ENCODE results near the gene SUPT3H.

Gene SUPT3H

GRCh38 chr6:45265246-45265645 is 112.5 kb downstream of the SUPT3H start:
- Histone ChIP-seq H3K9ac (ENCODE audit: low read length) (no peak overlapping the region), H3K36me3 (ENCODE audit: control insufficient read depth, insufficient read depth, low read length) (no peaks in the 10 kb centered on the region), H3K27me3 (ENCODE audit: control insufficient read depth, insufficient read depth, low read length) (no peaks in the 10 kb centered on the region), H3K4me1 (ENCODE audit: control insufficient read depth, insufficient read depth, low read length) (no peaks in the 10 kb centered on the region), H3K27ac (ENCODE audit: low read depth, low read length) (no peak overlapping the region), H3K4me3 (ENCODE audit: low read length) (no peak overlapping the region)

- Histone ChIP-seq H3K27me3 (ENCODE audit: control insufficient read depth, insufficient read depth, low read length) (no peaks in the 10 kb centered on the region), H3K27ac (ENCODE audit: low read depth, low read length) (no peak overlapping the region), H3K9ac (ENCODE audit: low read length) (no peak overlapping the region), H3K4me3 (ENCODE audit: low read length) (no peak overlapping the region), H3K4me1 (ENCODE audit: control insufficient read depth, insufficient read depth, low read length) (no peaks in the 10 kb centered on the region), H3K36me3 (ENCODE audit: control insufficient read depth, insufficient read depth, low read length) (no peaks in the 10 kb centered on the region)
Observed at GRCh38 chr6:45260696-45261095, 117.0 kb downstream of the SUPT3H start.

- Histone ChIP-seq H3K9ac (ENCODE audit: low read length) (no peak overlapping the region), H3K4me1 (ENCODE audit: control insufficient read depth, insufficient read depth, low read length) (no peaks in the 10 kb centered on the region), H3K27ac (ENCODE audit: low read depth, low read length) (no peak overlapping the region), H3K4me3 (ENCODE audit: low read length) (no peak overlapping the region), H3K27me3 (ENCODE audit: control insufficient read depth, insufficient read depth, low read length) (no peaks in the 10 kb centered on the region), H3K36me3 (ENCODE audit: control insufficient read depth, insufficient read depth, low read length) (no peaks in the 10 kb centered on the region)
Observed at GRCh38 chr6:45256697-45257695, 120.7 kb downstream of the SUPT3H start.

- Histone ChIP-seq H3K4me3 (ENCODE audit: low read length) (no peak overlapping the region), H3K27ac (ENCODE audit: low read depth, low read length) (no peak overlapping the region), H3K27me3 (ENCODE audit: control insufficient read depth, insufficient read depth, low read length) (no peaks in the 10 kb centered on the region), H3K4me1 (ENCODE audit: control insufficient read depth, insufficient read depth, low read length) (no peaks in the 10 kb centered on the region), H3K9ac (ENCODE audit: low read length) (no peak overlapping the region), H3K36me3 (ENCODE audit: control insufficient read depth, insufficient read depth, low read length) (no peaks in the 10 kb centered on the region)
Observed at GRCh38 chr6:45255434-45255833, 122.3 kb downstream of the SUPT3H start.

GRCh38 chr6:45254253-45254652 is 123.5 kb downstream of the SUPT3H start:
- Histone ChIP-seq H3K36me3 (ENCODE audit: control insufficient read depth, insufficient read depth, low read length) (no peaks in the 10 kb centered on the region), H3K27me3 (ENCODE audit: control insufficient read depth, insufficient read depth, low read length) (no peaks in the 10 kb centered on the region), H3K27ac (ENCODE audit: low read depth, low read length) (no peak overlapping the region), H3K4me1 (ENCODE audit: control insufficient read depth, insufficient read depth, low read length) (no peaks in the 10 kb centered on the region), H3K4me3 (ENCODE audit: low read length) (no peak overlapping the region), H3K9ac (ENCODE audit: low read length) (no peak overlapping the region)

GRCh38 chr6:45253453-45253852 is 124.3 kb downstream of the SUPT3H start:
- Histone ChIP-seq H3K4me3 (ENCODE audit: low read length) (no peak overlapping the region), H3K4me1 (ENCODE audit: control insufficient read depth, insufficient read depth, low read length) (no peaks in the 10 kb centered on the region), H3K9ac (ENCODE audit: low read length) (no peak overlapping the region), H3K27me3 (ENCODE audit: control insufficient read depth, insufficient read depth, low read length) (no peaks in the 10 kb centered on the region), H3K27ac (ENCODE audit: low read depth, low read length) (no peak overlapping the region), H3K36me3 (ENCODE audit: control insufficient read depth, insufficient read depth, low read length) (no peaks in the 10 kb centered on the region)

- H3K4me3 ChIP-seq (ENCODE audit: low read length): no peak overlapping the region
- no peaks in the 10 kb centered on the region for H3K4me1 ChIP-seq (ENCODE audit: control insufficient read depth, insufficient read depth, low read length)
- H3K9ac ChIP-seq (ENCODE audit: low read length): no peak overlapping the region
- H3K36me3 ChIP-seq (ENCODE audit: control insufficient read depth, insufficient read depth, low read length): no peaks in the 10 kb centered on the region
- no peaks in the 10 kb centered on the region for H3K27me3 ChIP-seq (ENCODE audit: control insufficient read depth, insufficient read depth, low read length)
- no peak overlapping the region for H3K27ac ChIP-seq (ENCODE audit: low read depth, low read length)
Observed at GRCh38 chr6:45231660-45232059, 146.1 kb downstream of the SUPT3H start.

GRCh38 chr6:45229416-45229815 is 148.3 kb downstream of the SUPT3H start:
- no peak overlapping the region for H3K27ac ChIP-seq (ENCODE audit: low read depth, low read length)
- H3K4me1 ChIP-seq (ENCODE audit: control insufficient read depth, insufficient read depth, low read length): no peaks in the 10 kb centered on the region
- H3K36me3 ChIP-seq (ENCODE audit: control insufficient read depth, insufficient read depth, low read length): no peaks in the 10 kb centered on the region
- no peak overlapping the region for H3K9ac ChIP-seq (ENCODE audit: low read length)
- H3K4me3 ChIP-seq (ENCODE audit: low read length): no peak overlapping the region
- no peaks in the 10 kb centered on the region for H3K27me3 ChIP-seq (ENCODE audit: control insufficient read depth, insufficient read depth, low read length)

GRCh38 chr6:45226081-45226480 is 151.7 kb downstream of the SUPT3H start:
- Histone ChIP-seq H3K4me1 (ENCODE audit: control insufficient read depth, insufficient read depth, low read length) (no peaks in the 10 kb centered on the region), H3K36me3 (ENCODE audit: control insufficient read depth, insufficient read depth, low read length) (no peaks in the 10 kb centered on the region), H3K27me3 (ENCODE audit: control insufficient read depth, insufficient read depth, low read length) (no peaks in the 10 kb centered on the region), H3K4me3 (ENCODE audit: low read length) (no peak overlapping the region), H3K27ac (ENCODE audit: low read depth, low read length) (no peak overlapping the region), H3K9ac (ENCODE audit: low read length) (no peak overlapping the region)

GRCh38 chr6:45222380-45222779 is 155.4 kb downstream of the SUPT3H start:
- H3K4me1 ChIP-seq (ENCODE audit: control insufficient read depth, insufficient read depth, low read length): no peaks in the 10 kb centered on the region
- no peaks in the 10 kb centered on the region for H3K27me3 ChIP-seq (ENCODE audit: control insufficient read depth, insufficient read depth, low read length)
- no peak overlapping the region for H3K27ac ChIP-seq (ENCODE audit: low read depth, low read length)
- H3K9ac ChIP-seq (ENCODE audit: low read length): no peak overlapping the region
- H3K36me3 ChIP-seq (ENCODE audit: control insufficient read depth, insufficient read depth, low read length): no peaks in the 10 kb centered on the region
- no peak overlapping the region for H3K4me3 ChIP-seq (ENCODE audit: low read length)

- no peaks in the 10 kb centered on the region for H3K4me1 ChIP-seq (ENCODE audit: control insufficient read depth, insufficient read depth, low read length)
- no peak overlapping the region for H3K9ac ChIP-seq (ENCODE audit: low read length)
- H3K27ac ChIP-seq (ENCODE audit: low read depth, low read length): no peak overlapping the region
- no peaks in the 10 kb centered on the region for H3K36me3 ChIP-seq (ENCODE audit: control insufficient read depth, insufficient read depth, low read length)
- H3K4me3 ChIP-seq (ENCODE audit: low read length): no peak overlapping the region
- H3K27me3 ChIP-seq (ENCODE audit: control insufficient read depth, insufficient read depth, low read length): no peaks in the 10 kb centered on the region
Observed at GRCh38 chr6:45215759-45216158, 162.0 kb downstream of the SUPT3H start.

- no peaks in the 10 kb centered on the region for H3K27me3 ChIP-seq (ENCODE audit: control insufficient read depth, insufficient read depth, low read length)
- H3K4me3 ChIP-seq (ENCODE audit: low read length): no peak overlapping the region
- H3K36me3 ChIP-seq (ENCODE audit: control insufficient read depth, insufficient read depth, low read length): no peaks in the 10 kb centered on the region
- no peaks in the 10 kb centered on the region for H3K4me1 ChIP-seq (ENCODE audit: control insufficient read depth, insufficient read depth, low read length)
- H3K27ac ChIP-seq (ENCODE audit: low read depth, low read length): no peak overlapping the region
- no peak overlapping the region for H3K9ac ChIP-seq (ENCODE audit: low read length)
Observed at GRCh38 chr6:45212976-45213375, 164.8 kb downstream of the SUPT3H start.

GRCh38 chr6:45209762-45210161 is 168.0 kb downstream of the SUPT3H start:
- Histone ChIP-seq H3K9ac (ENCODE audit: low read length) (no peak overlapping the region), H3K4me1 (ENCODE audit: control insufficient read depth, insufficient read depth, low read length) (no peaks in the 10 kb centered on the region), H3K27me3 (ENCODE audit: control insufficient read depth, insufficient read depth, low read length) (no peaks in the 10 kb centered on the region), H3K4me3 (ENCODE audit: low read length) (no peak overlapping the region), H3K27ac (ENCODE audit: low read depth, low read length) (no peak overlapping the region), H3K36me3 (ENCODE audit: control insufficient read depth, insufficient read depth, low read length) (no peaks in the 10 kb centered on the region)

Measured in rectal smooth muscle tissue (tissue), 1 donor.